GM12864 (cell line): ENCODE results near the gene RPL35A.

Source experiments
- DNase-seq: peaks from one replicate; pipeline ENCODE4 v3.0.0-alpha.2; 2011; ENCODE audit warnings: low read depth
- H3K4me3 ChIP-seq: 2 replicates; pipeline ENCODE4 v1.5.1; 2011; ENCODE audit warnings: mild to moderate bottlenecking, low read depth, low read length, control low read depth
- TF ChIP-seq, protein P1 (sequence below): IDR thresholded peaks from 2 replicates; pipeline ENCODE4 v1.5.1; 2011; ENCODE audit warnings: low read depth, mild to moderate bottlenecking, moderate library complexity, low read length, control low read depth, inconsistent platforms; ENCODE audit errors: missing control alignments

RPL35A gene

DNA sequence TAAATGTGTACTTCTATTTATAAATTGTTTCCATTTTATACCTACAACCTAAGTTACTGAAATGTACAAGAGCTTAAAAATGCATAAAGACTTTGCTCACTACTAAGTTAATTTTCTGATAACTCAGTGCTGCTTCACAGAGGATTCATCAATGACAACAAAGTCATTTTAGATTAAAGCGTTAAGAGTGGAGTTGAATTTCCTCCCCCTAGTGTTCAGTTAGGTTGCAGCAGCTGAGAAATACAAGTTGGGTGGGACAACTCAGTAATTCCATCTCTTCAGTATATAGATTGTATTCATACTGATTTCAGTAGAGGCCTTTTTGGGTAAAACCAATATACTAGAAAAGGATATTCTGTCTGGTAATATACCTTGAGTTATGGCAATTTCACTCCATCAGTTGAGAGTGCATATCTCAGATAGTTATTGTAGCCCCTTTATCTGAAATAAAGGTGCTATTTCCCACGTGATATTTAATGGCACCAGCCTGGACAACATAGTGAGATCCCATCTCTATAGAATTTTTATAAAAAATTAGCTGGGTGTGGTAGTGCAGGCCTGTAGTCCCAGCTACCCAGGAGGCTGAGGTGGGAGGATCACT is 6.9 kb upstream of the RPL35A start:
- DNase-seq = no peak
- TF ChIP-seq, protein P1, sequence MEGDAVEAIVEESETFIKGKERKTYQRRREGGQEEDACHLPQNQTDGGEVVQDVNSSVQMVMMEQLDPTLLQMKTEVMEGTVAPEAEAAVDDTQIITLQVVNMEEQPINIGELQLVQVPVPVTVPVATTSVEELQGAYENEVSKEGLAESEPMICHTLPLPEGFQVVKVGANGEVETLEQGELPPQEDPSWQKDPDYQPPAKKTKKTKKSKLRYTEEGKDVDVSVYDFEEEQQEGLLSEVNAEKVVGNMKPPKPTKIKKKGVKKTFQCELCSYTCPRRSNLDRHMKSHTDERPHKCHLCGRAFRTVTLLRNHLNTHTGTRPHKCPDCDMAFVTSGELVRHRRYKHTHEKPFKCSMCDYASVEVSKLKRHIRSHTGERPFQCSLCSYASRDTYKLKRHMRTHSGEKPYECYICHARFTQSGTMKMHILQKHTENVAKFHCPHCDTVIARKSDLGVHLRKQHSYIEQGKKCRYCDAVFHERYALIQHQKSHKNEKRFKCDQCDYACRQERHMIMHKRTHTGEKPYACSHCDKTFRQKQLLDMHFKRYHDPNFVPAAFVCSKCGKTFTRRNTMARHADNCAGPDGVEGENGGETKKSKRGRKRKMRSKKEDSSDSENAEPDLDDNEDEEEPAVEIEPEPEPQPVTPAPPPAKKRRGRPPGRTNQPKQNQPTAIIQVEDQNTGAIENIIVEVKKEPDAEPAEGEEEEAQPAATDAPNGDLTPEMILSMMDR = peak; percentile 67
- H3K4me3 ChIP-seq = no peak overlapping the region

DNA sequence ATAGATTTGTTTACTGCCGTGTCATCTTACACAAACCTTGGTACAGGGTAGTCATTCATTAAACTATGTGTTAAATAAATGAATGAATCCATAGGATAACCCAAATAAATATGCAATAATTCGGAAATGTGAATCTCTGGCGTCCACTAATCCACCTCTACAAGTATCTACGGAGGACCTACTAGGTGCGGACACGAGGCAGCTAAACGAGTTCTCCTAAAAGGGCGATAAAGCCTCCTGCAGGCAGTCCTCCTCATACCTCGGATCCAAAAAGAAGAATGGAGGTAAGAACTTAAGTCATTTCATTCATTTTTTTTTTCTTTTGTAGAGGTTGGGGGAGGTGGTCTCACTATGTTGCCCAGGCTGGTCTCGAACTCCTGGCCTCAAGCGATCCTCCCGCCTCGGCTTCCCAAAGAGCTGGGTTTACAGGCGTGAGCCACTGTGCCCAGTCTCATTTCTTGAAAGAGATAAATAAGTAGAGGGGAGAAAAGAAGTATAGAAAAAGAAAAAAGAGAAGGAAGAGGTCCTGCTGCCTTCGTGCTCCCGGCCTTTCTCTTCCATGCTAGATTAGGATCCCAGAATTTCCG is 706 bp upstream of the RPL35A start:
- TF ChIP-seq, protein P1 = no peak
- DNase-seq = no peak
- H3K4me3 ChIP-seq = peak overlapping the region; percentile 52

DNA sequence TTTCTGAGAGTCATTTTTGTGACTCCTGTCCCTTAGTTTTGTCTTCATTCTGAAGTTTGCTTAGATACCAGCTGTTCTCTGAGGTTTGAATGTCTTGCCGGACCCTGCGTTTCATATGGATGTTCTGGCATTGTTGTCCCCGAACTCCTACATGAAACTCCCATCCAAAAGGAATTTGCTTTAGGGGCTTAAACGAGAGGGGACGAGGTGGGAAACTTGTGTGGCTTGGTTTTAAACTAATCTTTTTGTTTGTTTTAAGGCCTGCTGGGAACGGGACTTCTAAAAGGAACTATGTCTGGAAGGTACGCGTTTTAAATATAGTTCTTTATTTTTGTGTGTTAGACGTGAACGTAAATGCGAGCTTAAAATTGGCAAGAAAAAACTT is 679 bp downstream of the RPL35A start:
- peak overlapping the region; percentile 89 for H3K4me3 ChIP-seq
- no peak for DNase-seq
- TF ChIP-seq, protein P1 = no peak

DNA sequence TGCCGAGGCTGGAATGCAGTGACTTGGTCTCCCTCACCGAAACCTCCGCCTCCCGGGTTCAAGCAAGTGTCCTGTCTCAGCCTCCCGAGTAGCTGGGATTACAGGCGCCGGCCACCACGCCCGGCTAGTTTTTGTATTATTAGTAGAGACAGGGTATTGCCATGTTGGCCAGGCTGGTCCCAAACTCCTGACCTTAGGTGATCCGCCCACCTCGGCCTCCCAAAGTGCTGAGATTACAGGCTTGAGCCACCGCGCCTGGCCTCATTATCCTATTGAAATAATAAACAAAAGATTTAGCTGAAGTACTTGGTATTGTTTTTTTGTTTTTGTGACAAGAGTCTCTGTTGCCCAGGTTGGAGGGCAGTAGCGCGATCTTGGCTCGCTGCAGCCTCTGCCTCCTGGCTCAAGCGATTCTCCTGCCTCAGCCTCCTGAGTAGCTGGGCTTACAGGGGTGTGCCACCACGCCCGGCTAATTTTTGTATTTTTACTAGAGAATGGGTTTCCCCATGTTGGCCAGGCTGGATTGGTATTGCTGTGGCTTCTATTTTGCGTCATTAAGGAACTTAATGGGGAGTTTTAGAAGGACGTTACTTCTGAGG is 1.5 kb downstream of the RPL35A start:
- TF ChIP-seq, protein P1 = no peak
- H3K4me3 ChIP-seq = peak overlapping the region; percentile 89
- DNase-seq = no peak

DNA sequence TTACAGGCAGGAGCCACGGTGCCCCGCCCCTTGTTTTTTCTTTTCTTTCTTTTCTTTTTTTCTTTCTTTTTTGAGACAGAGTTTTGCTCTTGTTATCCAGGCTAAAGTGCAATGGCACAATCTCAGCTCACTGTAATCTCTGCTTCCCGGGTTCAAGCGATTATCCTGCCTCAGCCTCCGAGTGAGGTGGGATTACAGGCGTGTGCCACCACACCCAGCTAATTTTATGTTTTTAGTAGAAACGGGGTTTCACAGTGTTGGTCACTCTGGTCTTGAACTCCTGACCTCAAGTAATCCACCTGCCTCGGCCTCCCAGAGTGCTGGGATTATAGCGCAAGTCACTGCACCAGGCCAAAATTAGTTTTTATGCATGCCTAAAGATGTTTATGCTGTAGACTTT is 2.5 kb downstream of the RPL35A start:
- TF ChIP-seq, protein P1 = no peak
- no peak for DNase-seq
- H3K4me3 ChIP-seq = no peak overlapping the region

DNA sequence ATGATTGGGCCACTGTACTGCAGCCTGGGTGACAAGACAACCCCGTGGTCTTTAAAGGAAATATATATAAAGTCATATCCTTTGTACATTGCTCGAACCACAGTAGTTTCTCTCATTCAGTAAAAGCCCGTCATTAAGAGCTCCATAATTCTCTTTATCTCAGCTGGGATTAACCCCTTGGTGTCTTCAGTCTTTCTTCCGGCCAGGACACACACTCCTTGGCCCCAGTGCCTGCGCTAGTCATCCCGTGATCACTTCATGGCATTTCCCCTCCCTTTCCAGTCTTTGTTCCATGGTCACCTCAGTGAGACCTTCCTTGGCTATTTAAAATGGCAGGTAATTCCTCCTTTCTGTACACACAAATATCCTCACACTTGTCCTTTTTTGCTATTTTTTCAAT is 3.3 kb downstream of the RPL35A start:
- DNase-seq = no peak
- H3K4me3 ChIP-seq = no peak overlapping the region
- TF ChIP-seq, protein P1 = no peak

DNA sequence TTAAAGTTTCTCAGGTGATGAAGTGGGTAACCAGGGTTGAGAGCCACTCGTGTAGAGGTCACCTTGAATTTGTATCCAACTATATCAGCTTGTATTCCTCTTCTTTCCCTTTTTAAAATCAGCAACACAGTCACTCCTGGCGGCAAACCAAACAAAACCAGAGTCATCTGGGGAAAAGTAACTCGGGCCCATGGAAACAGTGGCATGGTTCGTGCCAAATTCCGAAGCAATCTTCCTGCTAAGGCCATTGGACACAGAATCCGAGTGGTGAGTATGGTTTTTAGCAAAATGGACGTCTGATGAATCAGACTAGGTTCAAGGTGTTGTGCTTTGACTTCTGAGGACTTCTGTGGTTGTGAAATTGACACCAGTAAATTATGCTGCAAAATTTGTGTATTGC is 3.9 kb downstream of the RPL35A start:
- TF ChIP-seq, protein P1 = no peak
- no peak overlapping the region for H3K4me3 ChIP-seq
- no peak for DNase-seq
